GM19468 (cell line): ENCODE results near the gene DPP6.

Source experiments
- ATAC-seq: cut with Tn5 transposase; IDR thresholded peaks from one replicate; pipeline ENCODE4 v1.9.1; 2021; ENCODE audit warnings: mild to moderate bottlenecking, moderate library complexity, moderate number of reproducible peaks; ENCODE audit not compliant: unreplicated experiment; ENCODE audit errors: extremely low read depth

The DPP6 gene

GRCh38 chr7:154576604-154577003 lies 524.4 kb downstream of the DPP6 start:
- no peak for ATAC-seq

DNA sequence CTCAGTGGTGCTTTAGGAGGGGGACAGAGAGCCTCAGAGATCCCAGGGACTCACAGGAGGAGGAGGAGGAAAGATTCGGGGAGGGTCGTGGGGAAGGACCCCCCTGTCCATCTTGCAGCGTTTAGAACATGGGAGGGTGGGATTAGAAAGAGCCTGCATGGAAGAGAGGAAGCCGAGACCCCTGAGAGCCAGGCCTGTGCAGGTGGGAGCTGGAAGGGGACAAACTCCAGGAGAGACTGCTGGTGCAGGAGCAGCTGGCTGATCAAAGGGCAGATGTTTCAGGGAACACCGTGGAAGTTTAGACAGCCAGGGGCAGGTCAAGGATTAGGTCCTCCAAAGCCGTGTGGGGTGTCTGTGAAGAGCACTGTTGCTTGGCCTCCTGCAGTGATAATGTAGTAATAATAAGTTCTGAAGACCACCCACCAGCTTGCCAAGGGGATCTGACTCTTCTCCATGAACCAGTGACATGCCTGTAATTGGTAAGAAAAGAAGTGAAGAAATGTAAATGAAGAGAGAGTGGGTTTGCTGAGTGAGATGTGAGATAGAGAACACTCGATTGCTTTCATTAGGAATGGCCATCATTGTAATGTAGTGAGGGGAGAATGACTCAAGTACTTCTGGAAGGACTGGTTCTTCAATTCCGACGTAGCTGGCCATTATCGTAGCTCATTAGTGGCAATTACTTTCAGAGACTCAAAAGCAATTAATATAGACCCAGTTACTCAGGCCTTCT lies 525.1 kb downstream of the DPP6 start:
- ATAC-seq = no peak

DNA sequence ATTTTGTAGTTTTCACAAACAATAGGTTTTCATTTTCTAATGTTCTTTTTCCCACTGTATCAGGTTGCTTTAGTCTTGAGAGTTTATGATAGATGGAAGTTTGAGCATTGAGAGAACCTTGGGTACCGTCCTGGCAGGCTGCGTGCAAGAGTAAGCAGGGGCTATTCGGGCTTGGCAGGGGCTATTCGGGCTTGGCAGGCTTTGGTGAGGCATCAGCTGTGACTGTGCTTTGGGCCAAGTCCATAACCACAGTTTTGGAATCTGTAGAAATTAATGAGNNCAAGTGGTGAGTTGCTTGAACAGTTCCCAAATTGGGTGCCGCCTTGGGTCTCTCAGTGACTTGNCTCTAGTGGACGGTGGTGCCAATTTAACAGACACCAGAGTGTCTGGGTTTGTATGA lies 526.1 kb downstream of the DPP6 start:
- no peak for ATAC-seq

DNA sequence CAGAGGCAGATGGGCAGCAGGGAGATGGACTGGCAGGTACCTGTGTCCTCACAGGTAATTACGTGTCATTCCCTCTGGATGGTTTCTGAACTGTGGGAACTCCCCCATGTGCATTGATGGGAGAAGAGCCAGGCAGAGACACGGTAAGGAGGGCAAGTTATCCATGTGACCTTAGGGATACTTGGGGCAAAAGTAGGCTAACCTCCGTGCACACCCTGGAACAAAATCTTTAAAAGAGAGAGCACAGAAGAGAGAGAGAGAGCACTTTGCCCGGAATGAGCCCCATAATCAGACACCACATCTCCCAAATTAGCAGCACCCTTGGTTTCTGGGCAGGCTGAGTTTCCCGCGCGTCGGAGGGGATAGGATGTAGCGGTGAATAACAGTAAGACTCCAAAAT lies 527.5 kb downstream of the DPP6 start:
- no peak for ATAC-seq

DNA sequence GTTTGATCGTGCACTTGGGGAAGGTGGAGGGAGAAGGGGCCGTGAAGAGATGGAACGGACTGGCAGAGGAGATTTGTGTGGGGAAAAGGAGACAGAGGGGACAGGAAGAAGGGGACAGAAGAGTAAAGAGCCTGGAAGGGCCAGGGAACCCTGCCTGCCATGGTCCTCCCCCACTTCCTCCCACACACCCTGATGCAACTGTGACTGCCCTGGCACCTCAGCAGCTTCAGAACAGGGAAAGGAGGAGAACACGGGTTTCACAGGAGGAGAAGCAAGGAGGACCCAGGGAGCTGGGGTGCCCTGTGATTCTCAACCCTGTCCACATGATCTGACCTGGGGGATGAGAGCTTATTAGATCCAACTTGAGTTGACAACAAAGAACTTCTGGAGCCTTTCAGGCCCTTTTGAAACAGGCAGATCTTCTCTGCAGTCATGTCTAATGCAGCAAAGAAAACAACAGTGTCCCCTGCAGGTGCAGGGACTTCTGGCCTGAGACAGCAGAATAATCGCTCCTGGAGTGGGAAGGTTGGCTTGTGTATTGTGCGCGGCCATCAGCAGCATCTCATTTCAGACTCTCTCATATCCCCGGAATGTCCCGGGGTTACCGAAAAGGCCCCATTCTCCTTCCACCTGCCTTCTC lies 529.2 kb downstream of the DPP6 start:
- no peak for ATAC-seq

DNA sequence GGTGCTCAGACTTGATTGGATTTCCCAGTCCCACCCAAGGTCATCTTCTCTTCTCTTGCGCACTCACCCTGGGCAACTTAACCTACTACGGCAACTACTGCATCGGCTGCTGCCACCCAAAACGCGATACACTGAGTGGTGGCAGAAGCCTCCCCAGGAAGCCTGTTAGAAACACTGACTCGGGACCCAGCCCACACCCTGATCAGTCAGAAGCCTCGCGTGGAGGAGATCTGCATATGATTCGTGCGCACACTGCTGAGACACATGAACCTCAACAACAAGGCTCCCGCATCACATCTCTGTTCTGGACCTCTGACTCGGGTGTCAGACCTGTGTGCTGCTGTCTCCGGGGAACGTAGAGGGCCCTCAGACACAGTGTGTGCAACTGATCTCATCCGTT lies 531.3 kb downstream of the DPP6 start:
- no peak for ATAC-seq

GRCh38 chr7:154584352-154585252 lies 532.4 kb downstream of the DPP6 start:
- no peak for ATAC-seq

- no peak for ATAC-seq
Measured at GRCh38 chr7:154587792-154588191, 535.6 kb downstream of the DPP6 start.

DNA sequence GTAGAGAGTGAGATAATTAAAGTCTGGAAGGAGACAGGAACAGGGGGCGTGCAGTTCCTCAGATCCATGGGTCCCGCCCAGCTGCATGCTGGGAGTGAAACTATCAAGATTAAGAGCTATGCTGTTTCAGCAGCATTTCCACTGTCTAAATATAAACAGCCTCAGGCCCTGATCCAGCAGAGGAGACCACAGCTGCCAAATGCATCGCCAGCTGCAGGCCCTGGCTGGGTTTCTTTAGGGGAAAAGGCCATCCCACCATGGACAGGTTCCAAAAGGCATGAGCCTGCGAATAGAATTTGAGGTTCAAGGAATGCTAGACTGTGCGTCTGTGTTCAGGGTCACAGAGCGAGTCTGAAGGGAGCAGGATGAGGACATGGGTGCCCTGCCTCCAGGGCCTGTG lies 539.3 kb downstream of the DPP6 start:
- ATAC-seq = no peak

GRCh38 chr7:154592388-154592787 lies 540.2 kb downstream of the DPP6 start:
- no peak for ATAC-seq

DNA sequence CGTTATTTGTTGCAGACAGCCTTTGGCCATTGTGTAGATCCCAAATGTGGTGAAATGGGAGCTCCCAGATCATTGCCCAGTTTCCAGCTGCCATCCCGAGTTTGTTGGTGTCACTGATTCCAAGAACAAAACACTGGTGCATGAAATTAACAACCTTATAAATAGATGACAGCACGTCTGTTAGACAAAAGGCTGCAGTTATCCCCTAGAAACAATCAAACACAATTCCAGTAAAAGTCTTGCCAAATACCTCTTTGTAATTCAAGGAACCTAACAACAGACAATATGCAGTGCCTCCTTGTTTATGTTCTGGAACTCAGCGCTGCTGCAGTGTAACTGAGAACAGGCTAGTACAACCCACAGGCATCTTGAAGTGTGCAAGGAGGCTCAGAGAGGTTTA lies 546.2 kb downstream of the DPP6 start:
- no peak for ATAC-seq

GRCh38 chr7:154598864-154599263 lies 546.7 kb downstream of the DPP6 start:
- no peak for ATAC-seq

GRCh38 chr7:154610903-154611302 lies 558.7 kb downstream of the DPP6 start:
- ATAC-seq = no peak

GRCh38 chr7:154613811-154614210 lies 561.6 kb downstream of the DPP6 start:
- no peak for ATAC-seq

DNA sequence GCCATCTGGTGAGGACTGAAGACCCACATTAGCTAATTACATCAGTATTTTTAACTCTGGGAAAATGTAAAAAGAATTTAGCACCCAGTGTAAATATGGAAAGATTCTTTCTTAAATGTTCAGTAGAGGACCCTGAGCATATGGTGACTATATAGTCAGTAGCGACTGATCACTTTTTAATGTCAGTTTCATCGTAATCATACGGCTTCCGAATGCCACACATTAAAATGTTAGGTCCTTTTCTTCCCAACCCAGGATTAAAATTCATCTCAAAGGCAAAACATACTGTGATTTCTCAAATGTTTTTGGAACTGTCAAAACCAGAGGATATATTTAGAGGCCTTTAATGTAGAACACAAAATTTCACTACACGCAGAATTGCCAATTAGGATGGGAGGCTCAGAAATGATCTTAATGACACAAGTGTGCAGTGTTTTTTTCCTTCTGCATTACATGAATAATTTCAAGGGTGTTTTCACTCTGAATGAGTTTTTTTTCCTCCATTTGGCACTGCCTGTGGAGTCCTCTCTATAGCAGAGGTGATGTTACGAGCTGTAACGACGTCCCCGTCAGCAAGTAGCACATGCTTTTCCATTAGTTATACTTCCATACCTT lies 568.0 kb downstream of the DPP6 start:
- ATAC-seq = no peak

GRCh38 chr7:154623399-154623798 lies 571.2 kb downstream of the DPP6 start:
- ATAC-seq = no peak

GRCh38 chr7:154627646-154628290 lies 575.6 kb downstream of the DPP6 start:
- ATAC-seq = no peak

- no peak for ATAC-seq
Measured at GRCh38 chr7:154628556-154628955, 576.4 kb downstream of the DPP6 start.

- ATAC-seq = no peak
Measured at GRCh38 chr7:154631162-154631561, 579.0 kb downstream of the DPP6 start.

DNA sequence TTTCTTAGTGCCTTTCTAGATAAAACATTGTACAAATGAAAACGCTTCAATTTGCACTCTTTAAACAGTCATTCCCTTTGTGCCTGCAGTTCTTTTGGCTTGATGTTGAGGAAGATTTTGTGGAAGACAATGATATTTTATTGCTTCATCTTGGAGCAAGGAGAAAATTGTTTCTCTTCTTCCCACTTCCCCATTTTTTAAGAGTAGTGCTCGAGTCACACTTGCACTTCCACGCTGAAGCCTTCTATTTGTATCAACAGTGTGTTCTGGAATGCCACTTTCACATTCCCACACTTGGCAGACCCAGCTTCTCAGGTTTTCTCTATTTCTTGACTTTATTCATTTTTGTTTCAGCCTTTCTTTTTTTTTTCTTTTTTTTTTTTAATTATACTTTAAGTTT lies 581.4 kb downstream of the DPP6 start:
- ATAC-seq = no peak
